DND-41 (cell line): ENCODE data around the gene PCSK9.

Experiments
- ATAC-seq: fragments of 200-7000 bp; cut with Tn5 transposase; 3 replicates; pipeline ENCODE4 v1.9.1; 2021; ENCODE audit warnings: low read depth; ENCODE audit not compliant: insufficient read depth
- DNase-seq: peaks from one replicate; pipeline ENCODE4 v3.0.0-alpha.2; 2020
- H2AFZ ChIP-seq: 2 replicates; pipeline ENCODE4 v1.6.0; 2012; ENCODE audit warnings: low read depth, low read length
- H3K27ac ChIP-seq: 2 replicates; pipeline ENCODE4 v1.5.1; 2012; ENCODE audit warnings: low read length, inconsistent platforms
- H3K27me3 ChIP-seq: fragments of 200-600 bp; sonication (generic); 2 replicates; pipeline ENCODE4 v1.6.0; 2012; ENCODE audit warnings: low read length, mild to moderate bottlenecking, inconsistent platforms; ENCODE audit not compliant: insufficient read depth, poor library complexity
- H3K36me3 ChIP-seq: 2 replicates; pipeline ENCODE4 v1.5.1; 2012; ENCODE audit warnings: low read length, inconsistent platforms; ENCODE audit not compliant: insufficient read depth
- H3K4me1 ChIP-seq: 2 replicates; pipeline ENCODE4 v1.5.1; 2012; ENCODE audit warnings: mild to moderate bottlenecking, low read length; ENCODE audit not compliant: insufficient read depth
- H3K4me2 ChIP-seq: 2 replicates; pipeline ENCODE4 v1.6.0; 2012; ENCODE audit warnings: mild to moderate bottlenecking, moderate library complexity, low read length, inconsistent platforms; ENCODE audit not compliant: insufficient read depth
- H3K4me3 ChIP-seq, 2 experiments: fragments of 200-600 bp in 1 of 2; shearing (Covaris generic) in 1 of 2; 2 replicates each; pipeline ENCODE4 v1.5.1; 2012 to 2016; ENCODE audit warnings: inconsistent platforms in 2 of 2, low read length in 2 of 2, mild to moderate bottlenecking in 2 of 2, low read depth in 1 of 2, moderate library complexity in 1 of 2
- H3K79me2 ChIP-seq: 2 replicates; pipeline ENCODE4 v1.6.0; 2012; ENCODE audit warnings: low read length, inconsistent platforms; ENCODE audit not compliant: insufficient read depth
- H3K9ac ChIP-seq: 2 replicates; pipeline ENCODE4 v1.6.0; 2012; ENCODE audit warnings: low read depth, mild to moderate bottlenecking, inconsistent platforms, low read length, moderate library complexity
- H3K9me3 ChIP-seq: 2 replicates; pipeline ENCODE4 v1.5.1; 2012; ENCODE audit warnings: low read length, moderate library complexity, mild to moderate bottlenecking, inconsistent platforms; ENCODE audit not compliant: insufficient read depth, severe bottlenecking
- H4K20me1 ChIP-seq: 2 replicates; pipeline ENCODE4 v1.6.0; 2012; ENCODE audit warnings: low read length; ENCODE audit not compliant: insufficient read depth
- EZH2 ChIP-seq: IDR thresholded peaks from 3 replicates; pipeline ENCODE4 v1.6.1; 2012; ENCODE audit warnings: borderline replicate concordance, low read depth, mild to moderate bottlenecking, moderate library complexity, low read length, inconsistent platforms; ENCODE audit not compliant: severe bottlenecking
- TF ChIP-seq, protein P1 (sequence below): IDR thresholded peaks from 2 replicates; pipeline ENCODE4 v1.5.1; 2012; ENCODE audit warnings: borderline replicate concordance, low read length, moderate library complexity, mild to moderate bottlenecking; ENCODE audit not compliant: poor library complexity, severe bottlenecking; ENCODE audit errors: extremely low read depth

PCSK9 gene

DNA sequence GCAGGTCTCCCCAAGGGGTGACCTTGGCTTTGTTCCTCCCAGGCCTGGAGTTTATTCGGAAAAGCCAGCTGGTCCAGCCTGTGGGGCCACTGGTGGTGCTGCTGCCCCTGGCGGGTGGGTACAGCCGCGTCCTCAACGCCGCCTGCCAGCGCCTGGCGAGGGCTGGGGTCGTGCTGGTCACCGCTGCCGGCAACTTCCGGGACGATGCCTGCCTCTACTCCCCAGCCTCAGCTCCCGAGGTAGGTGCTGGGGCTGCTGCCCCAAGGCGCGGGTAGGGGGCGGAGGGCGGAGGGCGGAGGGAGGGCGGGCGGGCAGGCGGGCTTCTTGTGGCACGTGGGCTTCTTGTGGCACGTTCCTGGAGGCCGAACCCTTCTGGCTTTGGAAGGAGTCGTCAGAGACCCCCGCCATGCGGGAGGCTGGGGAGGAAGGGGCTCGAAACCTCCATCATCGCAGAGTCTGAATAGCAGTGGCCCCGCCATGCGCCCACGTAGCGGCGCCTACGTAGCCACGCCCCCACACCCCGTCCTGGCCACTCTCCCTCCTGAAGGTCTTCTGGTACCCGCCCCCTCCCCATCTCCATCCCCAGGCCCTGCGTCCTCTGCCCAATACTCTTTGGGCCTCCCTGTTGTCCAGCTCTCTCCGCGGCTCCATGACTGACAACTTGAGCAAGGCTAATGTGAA is 16.7 kb downstream of the PCSK9 start:
- H3K9ac ChIP-seq = no peak overlapping the region
- no peaks in the 10 kb centered on the region for H3K9me3 ChIP-seq
- H3K4me3 ChIP-seq = no peak overlapping the region
- H3K36me3 ChIP-seq = no peaks in the 10 kb centered on the region
- H3K27ac ChIP-seq = no peak overlapping the region
- ATAC-seq (no peak), DNase-seq (no peak)
- H3K79me2 ChIP-seq = no peaks in the 10 kb centered on the region
- no peaks in the 10 kb centered on the region for H3K4me1 ChIP-seq
- no peaks in the 10 kb centered on the region for H4K20me1 ChIP-seq
- H3K27me3 ChIP-seq = no peaks in the 10 kb centered on the region
- H3K4me2 ChIP-seq = no peak overlapping the region
- H2AFZ ChIP-seq = no peak overlapping the region
- TF ChIP-seq, protein P1, sequence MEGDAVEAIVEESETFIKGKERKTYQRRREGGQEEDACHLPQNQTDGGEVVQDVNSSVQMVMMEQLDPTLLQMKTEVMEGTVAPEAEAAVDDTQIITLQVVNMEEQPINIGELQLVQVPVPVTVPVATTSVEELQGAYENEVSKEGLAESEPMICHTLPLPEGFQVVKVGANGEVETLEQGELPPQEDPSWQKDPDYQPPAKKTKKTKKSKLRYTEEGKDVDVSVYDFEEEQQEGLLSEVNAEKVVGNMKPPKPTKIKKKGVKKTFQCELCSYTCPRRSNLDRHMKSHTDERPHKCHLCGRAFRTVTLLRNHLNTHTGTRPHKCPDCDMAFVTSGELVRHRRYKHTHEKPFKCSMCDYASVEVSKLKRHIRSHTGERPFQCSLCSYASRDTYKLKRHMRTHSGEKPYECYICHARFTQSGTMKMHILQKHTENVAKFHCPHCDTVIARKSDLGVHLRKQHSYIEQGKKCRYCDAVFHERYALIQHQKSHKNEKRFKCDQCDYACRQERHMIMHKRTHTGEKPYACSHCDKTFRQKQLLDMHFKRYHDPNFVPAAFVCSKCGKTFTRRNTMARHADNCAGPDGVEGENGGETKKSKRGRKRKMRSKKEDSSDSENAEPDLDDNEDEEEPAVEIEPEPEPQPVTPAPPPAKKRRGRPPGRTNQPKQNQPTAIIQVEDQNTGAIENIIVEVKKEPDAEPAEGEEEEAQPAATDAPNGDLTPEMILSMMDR = no peak
- no peak for TF ChIP-seq EZH2

DNA sequence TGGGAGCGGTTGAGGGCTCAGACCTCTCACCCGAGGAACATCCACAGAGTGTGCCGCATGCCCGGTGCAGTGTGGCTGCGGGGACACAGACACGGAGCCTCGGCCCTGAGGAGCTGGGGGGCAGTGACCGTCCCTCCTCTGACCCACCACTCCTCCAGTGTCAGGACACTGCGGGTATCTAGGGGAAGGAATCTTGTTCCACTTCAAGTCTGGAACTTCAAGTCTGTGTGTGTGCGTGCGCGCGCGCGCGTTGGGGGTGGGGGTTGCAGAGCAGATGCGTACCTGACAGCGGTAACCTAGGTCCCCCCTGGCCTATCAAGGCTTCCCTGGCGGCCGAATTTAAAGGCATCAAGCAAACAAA is 17.3 kb downstream of the PCSK9 start:
- H3K27ac ChIP-seq = no peak overlapping the region
- no peaks in the 10 kb centered on the region for H3K79me2 ChIP-seq
- DNase-seq (no peak), ATAC-seq (no peak)
- H3K4me2 ChIP-seq = no peak overlapping the region
- H3K36me3 ChIP-seq = no peaks in the 10 kb centered on the region
- no peaks in the 10 kb centered on the region for H3K9me3 ChIP-seq
- H3K4me3 ChIP-seq = no peak overlapping the region
- H4K20me1 ChIP-seq = no peaks in the 10 kb centered on the region
- H2AFZ ChIP-seq = no peak overlapping the region
- TF ChIP-seq EZH2 = no peak
- TF ChIP-seq, protein P1 = no peak
- no peaks in the 10 kb centered on the region for H3K27me3 ChIP-seq
- no peak overlapping the region for H3K9ac ChIP-seq
- H3K4me1 ChIP-seq = no peaks in the 10 kb centered on the region

DNA sequence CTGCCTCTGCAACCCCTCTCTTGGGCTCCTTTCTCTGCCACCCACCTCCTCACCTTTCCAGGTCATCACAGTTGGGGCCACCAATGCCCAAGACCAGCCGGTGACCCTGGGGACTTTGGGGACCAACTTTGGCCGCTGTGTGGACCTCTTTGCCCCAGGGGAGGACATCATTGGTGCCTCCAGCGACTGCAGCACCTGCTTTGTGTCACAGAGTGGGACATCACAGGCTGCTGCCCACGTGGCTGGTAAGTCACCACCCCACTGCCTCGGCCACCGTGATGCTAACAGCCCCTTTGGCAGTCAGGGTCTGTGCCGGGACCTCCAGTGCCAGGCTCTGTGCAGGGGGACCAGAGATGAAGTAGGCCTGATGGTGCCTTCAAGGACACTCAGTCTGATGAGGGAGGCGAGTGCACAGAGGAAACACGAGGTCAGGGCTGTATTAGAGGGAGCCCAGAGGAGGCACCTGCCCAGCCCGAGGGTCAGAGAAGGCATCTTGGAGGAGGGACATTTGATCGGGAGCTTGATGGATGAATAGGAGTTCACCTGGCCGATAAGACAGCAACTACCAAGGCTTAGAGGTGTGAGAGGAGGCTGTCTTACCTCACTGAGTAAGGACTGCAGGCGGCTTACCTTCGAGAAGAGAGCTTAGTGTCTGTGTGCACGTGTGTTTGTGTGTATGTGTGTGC is 18.1 kb downstream of the PCSK9 start:
- Histone ChIP-seq H3K27me3 (no peaks in the 10 kb centered on the region), H3K9me3 (no peaks in the 10 kb centered on the region), H3K4me3 (no peak overlapping the region), H3K36me3 (no peaks in the 10 kb centered on the region), H3K4me2 (no peak overlapping the region), H2AFZ (no peak overlapping the region), H3K9ac (no peak overlapping the region), H3K79me2 (no peaks in the 10 kb centered on the region), H4K20me1 (no peaks in the 10 kb centered on the region), H3K4me1 (no peaks in the 10 kb centered on the region), H3K27ac (no peak overlapping the region)
- ATAC-seq (no peak), DNase-seq (no peak)
- TF ChIP-seq, protein P1 = no peak
- TF ChIP-seq EZH2 = no peak

DNA sequence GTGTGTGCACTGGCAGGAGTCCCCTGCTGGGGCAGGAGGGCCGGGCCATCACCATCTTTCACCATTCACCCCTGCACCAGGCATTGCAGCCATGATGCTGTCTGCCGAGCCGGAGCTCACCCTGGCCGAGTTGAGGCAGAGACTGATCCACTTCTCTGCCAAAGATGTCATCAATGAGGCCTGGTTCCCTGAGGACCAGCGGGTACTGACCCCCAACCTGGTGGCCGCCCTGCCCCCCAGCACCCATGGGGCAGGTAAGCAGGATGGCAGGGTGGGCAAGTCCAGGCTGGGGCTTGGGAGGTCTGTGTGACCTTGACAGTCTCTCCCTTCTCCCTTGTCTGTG is 18.6 kb downstream of the PCSK9 start:
- DNase-seq (no peak), ATAC-seq (no peak)
- H2AFZ ChIP-seq = no peak overlapping the region
- no peaks in the 10 kb centered on the region for H4K20me1 ChIP-seq
- H3K27ac ChIP-seq = no peak overlapping the region
- H3K4me3 ChIP-seq = no peak overlapping the region
- no peak overlapping the region for H3K4me2 ChIP-seq
- no peaks in the 10 kb centered on the region for H3K36me3 ChIP-seq
- H3K27me3 ChIP-seq = no peaks in the 10 kb centered on the region
- H3K4me1 ChIP-seq = no peaks in the 10 kb centered on the region
- TF ChIP-seq EZH2 = no peak
- TF ChIP-seq, protein P1 = no peak
- no peak overlapping the region for H3K9ac ChIP-seq
- no peaks in the 10 kb centered on the region for H3K9me3 ChIP-seq
- H3K79me2 ChIP-seq = no peaks in the 10 kb centered on the region
